RWPE1 (cell line): Measurements from ENCODE around the gene NUDT9.
"Not testable (repeated sequence)": the region's sequence is repeated elsewhere in the genome, so short reads cannot be mapped to it uniquely, and the experiment has no call there.

Experiments used
- CTCF ChIA-PET: fragments of 350-600 bp; sonication (Branson Sonifier 250); formaldehyde crosslinking; extraction: SDS; loops from one replicate; lab custom pipeline; 2021; lab: Yijun Ruan, JAX
- POLR2A ChIA-PET: fragments of 400-600 bp; formaldehyde crosslinking; extraction: SDS; loops from one replicate; lab custom pipeline; 2020; ENCODE audit warnings: antibody characterized with exemption; ENCODE audit not compliant: low non-redundant PET; lab: Yijun Ruan, JAX
- DNase-seq: peaks from one replicate; pipeline ENCODE4 v3.0.0; 2012; ENCODE audit warnings: low spot score
- H3K27ac ChIP-seq: fragments of 450-650 bp; 2 replicates; pipeline ENCODE4 v1.5.1; 2017
- TF ChIP-seq, protein P1 (sequence below): fragments of 450-650 bp; conservative IDR thresholded peaks from 2 replicates; pipeline ENCODE4 v1.5.1; 2017; ENCODE audit warnings: low read depth, mild to moderate bottlenecking

Gene NUDT9

DNA sequence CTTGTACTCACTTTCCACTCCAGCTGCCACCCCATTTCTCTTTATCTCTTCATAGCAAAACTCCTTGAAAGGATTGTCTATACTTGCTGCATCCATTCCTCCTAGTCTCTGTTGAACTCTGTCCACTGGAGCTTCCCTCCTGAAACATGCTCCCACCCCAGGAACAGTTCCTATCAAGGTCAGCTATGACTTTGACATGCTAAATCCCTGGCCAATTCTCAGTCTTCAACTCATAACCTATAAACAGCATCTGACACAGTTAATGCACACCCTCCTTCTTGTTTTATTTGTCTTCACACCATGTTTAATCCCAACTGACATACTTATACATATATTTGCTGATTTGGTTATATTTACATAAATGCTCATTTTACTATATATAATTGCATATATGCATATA is 59.0 kb downstream of the NUDT9 start:
- no peak overlapping the region for H3K27ac ChIP-seq
- ChIA-PET CTCF (no interaction called here), POLR2A (no interaction called here)
- DNase-seq: no peak
- TF ChIP-seq, protein P1, sequence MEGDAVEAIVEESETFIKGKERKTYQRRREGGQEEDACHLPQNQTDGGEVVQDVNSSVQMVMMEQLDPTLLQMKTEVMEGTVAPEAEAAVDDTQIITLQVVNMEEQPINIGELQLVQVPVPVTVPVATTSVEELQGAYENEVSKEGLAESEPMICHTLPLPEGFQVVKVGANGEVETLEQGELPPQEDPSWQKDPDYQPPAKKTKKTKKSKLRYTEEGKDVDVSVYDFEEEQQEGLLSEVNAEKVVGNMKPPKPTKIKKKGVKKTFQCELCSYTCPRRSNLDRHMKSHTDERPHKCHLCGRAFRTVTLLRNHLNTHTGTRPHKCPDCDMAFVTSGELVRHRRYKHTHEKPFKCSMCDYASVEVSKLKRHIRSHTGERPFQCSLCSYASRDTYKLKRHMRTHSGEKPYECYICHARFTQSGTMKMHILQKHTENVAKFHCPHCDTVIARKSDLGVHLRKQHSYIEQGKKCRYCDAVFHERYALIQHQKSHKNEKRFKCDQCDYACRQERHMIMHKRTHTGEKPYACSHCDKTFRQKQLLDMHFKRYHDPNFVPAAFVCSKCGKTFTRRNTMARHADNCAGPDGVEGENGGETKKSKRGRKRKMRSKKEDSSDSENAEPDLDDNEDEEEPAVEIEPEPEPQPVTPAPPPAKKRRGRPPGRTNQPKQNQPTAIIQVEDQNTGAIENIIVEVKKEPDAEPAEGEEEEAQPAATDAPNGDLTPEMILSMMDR: no peak

DNA sequence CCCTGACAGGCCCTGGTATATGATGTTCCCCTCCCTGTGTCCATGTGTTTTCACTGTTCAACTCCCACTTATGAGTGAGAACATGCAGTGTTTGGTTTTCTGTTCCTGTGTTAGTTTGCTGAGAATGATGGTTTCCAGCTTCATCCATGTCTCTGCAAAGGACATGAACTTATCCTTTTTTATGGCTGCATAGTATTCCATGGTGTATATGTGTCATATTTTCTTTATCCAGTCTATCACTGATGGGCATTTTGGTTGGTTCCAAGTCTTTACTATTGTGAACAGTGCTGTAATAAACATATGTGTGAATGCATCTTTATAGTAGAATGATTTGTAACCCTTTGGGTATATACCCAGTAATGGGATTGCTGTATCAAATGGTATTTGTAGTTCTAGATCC is 60.9 kb downstream of the NUDT9 start:
- H3K27ac ChIP-seq, DNase-seq, CTCF ChIA-PET, POLR2A ChIA-PET: not testable (repeated sequence)

DNA sequence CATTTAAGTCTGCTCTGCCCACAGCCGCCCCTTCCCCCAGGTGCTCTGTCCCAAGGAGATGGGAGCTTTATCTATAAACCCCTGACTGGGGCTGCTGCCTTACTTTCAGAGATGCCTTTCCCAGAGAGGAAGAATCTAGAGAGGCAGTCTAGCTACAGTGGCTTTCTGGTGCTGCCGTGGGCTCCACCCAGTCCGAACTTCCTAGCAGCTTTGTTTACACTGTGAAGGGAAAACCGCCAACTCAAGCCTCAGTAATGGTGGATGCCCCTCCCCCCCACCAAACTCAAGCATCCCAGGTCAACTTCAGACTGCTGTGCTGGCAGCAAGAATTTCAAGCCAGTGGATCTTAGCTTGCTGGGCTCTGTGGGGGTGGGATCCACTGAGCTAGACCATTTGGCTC is 66.3 kb downstream of the NUDT9 start:
- CTCF ChIA-PET, DNase-seq: not testable (repeated sequence)

DNA sequence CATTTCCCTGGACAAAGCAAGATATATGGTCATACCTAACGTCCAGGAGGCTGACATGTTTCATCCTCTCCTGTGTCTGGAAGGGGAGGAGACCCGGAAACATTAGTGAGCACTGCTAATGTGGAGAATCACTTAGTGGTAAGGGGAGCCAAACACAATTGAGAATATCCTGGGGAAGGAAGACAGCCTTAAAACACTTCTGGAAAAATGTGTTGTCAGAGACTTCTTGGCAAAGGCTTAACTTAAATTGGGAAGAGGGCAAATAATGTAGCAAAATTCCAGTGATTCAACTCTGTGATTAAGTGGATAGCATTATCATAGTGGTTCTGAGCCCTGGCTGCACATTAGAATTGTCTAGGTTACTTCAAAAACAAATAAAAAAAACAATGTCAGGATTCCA is 67.3 kb downstream of the NUDT9 start:
- no peak for DNase-seq
- ChIA-PET CTCF (no interaction called here), POLR2A (interaction anchor here (0.6 kb wide), 1 partner anchor 42 kb away, joined by 3 read pairs; no protein-coding TSS in a partner anchor)
- no peak overlapping the region for H3K27ac ChIP-seq
- TF ChIP-seq, protein P1: no peak

More for the DNA sequence above, 66.3 kb downstream of the NUDT9 start:
- H3K27ac ChIP-seq, POLR2A ChIA-PET: not testable (repeated sequence)

DNA sequence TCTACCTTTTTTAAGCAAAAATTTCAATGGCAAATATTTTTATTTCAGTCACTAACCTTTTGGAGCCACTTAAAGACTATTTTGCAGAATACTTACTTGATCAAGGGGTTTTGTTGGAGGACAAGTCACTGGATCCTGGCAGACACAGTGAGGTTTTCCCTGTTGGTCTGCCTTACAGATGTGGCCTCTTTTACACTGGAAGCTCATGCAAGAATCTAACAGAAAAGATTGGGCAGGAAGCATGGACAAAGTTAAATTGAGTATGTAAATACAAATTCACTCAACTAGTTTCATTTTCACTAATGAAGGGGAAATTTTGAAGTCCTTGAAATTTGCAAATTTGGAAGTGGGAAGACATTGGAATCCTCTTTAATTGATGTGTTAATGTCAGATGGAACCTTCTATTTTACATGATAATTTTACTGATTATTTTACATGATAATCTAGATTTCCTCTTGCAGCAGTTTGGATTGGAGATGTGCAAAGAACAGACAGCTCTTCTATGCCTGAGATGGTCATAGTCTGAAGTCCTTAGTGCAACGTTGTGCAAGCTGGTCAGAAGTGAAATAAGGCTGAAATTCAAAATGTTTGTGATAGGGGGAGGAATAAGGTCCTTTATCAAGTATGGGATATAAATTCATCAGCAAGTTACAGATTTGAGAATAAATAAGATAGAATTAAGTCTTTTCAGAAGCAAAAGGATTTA is 68.4 kb downstream of the NUDT9 start:
- ChIA-PET CTCF (interaction anchor here (0.5 kb wide), 1 partner anchor 241 kb away, joined by 3 read pairs; no protein-coding TSS in a partner anchor), POLR2A (no interaction called here)
- TF ChIP-seq, protein P1: no peak
- no peak overlapping the region for H3K27ac ChIP-seq
- DNase-seq: no peak

DNA sequence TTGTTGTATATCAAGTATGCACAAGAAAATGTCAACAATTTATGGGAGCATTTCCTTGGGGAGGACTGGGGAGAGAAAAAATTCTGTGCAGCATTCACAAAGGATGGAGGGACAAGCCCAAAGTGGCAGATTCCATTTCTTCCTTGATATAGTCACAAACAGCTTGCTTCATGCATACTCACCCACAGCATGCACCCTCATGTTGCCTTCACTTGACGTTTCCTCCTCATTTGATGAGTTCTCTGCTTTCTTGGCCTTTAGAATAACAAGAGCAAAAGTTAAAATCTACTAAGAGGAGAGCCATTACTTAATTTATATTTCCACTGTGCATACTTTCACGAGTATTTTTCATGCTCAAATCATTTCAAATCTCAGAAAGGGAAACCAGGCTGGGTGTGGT is 69.1 kb downstream of the NUDT9 start:
- ChIA-PET POLR2A (no interaction called here), CTCF (no interaction called here)
- no peak overlapping the region for H3K27ac ChIP-seq
- TF ChIP-seq, protein P1: no peak
- no peak for DNase-seq

DNA sequence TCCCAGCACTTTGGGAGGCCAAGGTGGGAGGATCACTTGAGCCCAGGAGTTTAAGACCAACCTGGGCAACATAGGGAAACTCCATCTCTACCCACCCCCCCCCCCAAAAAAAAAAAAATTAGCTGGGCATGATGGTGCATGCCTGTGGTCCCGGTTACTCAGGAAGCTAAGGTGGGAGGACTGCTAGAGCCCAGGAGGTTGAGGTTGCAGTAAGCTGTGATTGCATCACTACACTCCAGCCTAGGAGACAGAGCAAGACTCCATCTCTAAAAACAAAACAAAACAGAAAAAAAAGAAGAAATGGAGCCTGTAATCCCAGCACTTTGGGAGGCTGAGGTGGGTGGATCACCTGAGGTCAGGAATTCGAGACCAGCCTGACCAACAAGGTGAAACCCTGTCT is 69.5 kb downstream of the NUDT9 start:
- H3K27ac ChIP-seq, CTCF ChIA-PET, DNase-seq, POLR2A ChIA-PET: not testable (repeated sequence)

DNA sequence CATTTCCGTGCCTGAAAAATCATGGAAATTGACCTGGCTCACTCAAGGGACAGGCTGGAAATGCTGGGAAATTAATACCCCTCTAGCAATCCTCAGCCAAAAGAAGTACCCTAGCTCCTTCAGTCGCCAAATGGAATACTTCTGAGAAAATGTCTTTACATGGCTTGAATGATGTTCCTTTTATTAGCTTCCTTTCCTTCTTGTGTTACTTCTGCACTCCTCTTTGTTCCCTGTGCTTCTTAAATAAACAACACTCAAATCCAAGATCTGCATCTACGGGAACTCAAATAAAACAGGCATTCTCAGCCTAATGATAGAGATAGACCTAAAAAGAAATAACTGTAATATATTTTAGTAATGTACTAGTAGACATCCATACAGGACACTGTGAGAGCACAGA is 70.7 kb downstream of the NUDT9 start:
- no peak overlapping the region for H3K27ac ChIP-seq
- TF ChIP-seq, protein P1: no peak
- no peak for DNase-seq
- ChIA-PET POLR2A (no interaction called here), CTCF (interaction anchor here (0.5 kb wide), 1 partner anchor 10 kb away, joined by 3 read pairs; no protein-coding TSS in a partner anchor)
